ENCODE results near the gene EGFL7.

Gene EGFL7

DNA sequence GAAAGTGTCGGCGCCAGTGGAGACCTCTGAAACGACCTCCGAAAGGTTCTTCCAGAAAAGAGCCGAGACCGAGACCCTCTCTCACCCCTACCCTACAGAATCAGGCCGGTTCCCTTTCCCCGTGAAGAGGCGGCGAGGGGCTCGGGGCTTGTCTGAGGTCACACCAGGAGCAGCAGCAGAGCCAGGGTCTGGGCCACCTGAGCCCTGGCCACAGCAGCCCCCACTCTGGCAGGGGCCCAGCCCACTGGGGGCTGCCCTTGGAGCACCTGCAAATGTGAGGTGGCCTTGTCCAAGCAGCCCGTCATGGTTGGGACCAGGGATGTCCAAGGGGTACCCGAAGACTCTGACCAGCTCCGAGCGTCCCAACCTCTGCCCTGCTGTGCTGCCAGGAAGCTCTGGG, 15.3 kb downstream of the EGFL7 start:
- Histone ChIP-seq H3K4me2 (ENCODE audit: low read length) (no peak overlapping the region), H3K27ac (no peak overlapping the region), H2AFZ (no peak overlapping the region), H3K79me2 (peaks cover 2% of the 10 kb centered on the region), H3K9ac (no peak overlapping the region), H3K4me1 (peaks cover 9% of the 10 kb centered on the region), H3K9me3 (ENCODE audit: control insufficient read depth, low read length) (no peaks in the 10 kb centered on the region), H3K27me3 (ENCODE audit: control insufficient read depth, insufficient read depth, low read length) (no peaks in the 10 kb centered on the region), H3K36me3 (ENCODE audit: control insufficient read depth, insufficient read depth, low read length) (no peaks in the 10 kb centered on the region), H3K4me3 (ENCODE audit: low read depth, low read length) (no peak overlapping the region)
- no peak for TF ChIP-seq CTCF (IDR thresholded peaks at IDR 0.05)

DNA sequence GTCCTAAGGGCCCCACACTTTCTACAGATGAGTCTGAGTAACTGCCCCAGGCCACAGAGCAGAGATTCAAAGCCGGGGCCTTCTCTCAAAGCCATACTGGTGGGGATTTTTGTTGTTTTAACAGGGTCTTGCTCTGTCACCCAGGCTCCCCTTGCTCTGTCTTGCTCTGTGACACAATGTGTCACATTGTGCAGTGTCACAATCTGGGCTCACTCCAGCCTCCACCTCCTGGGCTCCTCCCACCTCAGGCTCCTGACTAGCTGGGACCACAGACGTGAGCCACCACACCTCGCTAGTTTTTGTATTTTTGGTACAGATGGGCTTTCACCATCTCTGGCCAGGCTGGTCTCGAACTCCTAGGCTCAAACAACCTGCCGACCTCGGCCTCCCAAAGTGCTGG, 15.9 kb downstream of the EGFL7 start:
- H3K9ac ChIP-seq = no peak overlapping the region
- H3K27ac ChIP-seq = peak overlapping the region; percentile 92
- no peaks in the 10 kb centered on the region for H3K36me3 ChIP-seq (ENCODE audit: control insufficient read depth, insufficient read depth, low read length)

DNA sequence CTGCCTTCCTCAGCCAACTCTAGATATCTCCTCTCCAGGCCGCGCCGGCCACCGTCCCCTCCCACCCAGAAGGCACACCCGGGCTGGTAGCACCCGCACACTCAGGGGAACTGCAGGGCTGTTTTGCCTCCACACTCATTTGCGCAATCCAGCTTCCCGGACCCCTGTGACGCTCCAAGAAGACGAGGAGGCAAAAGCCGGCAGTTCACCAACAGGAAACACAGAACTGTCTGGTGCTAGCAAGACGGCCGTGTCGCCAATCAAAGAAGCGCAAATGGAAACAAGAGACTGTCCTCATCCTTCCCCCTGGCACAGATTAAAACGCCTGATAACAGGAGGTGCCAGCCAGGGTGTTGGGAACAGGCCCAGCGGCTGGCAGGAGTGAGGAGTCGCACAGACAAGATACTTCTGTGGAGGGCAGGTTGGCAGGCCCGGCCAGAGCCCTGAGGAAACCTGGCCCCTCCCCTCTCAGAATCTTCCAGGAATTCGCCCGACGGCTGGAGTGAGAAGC, 16.8 kb downstream of the EGFL7 start:
- no peaks in the 10 kb centered on the region for H3K36me3 ChIP-seq (ENCODE audit: control insufficient read depth, insufficient read depth, low read length)
- TF ChIP-seq CTCF (IDR thresholded peaks at IDR 0.05) = no peak

More for the DNA sequence above, 15.9 kb downstream of the EGFL7 start:
- H3K27me3 ChIP-seq (ENCODE audit: control insufficient read depth, insufficient read depth, low read length) = no peaks in the 10 kb centered on the region
- H3K4me3 ChIP-seq (ENCODE audit: low read depth, low read length) = no peak overlapping the region
- H3K9me3 ChIP-seq (ENCODE audit: control insufficient read depth, low read length) = no peaks in the 10 kb centered on the region
- no peak for TF ChIP-seq CTCF (IDR thresholded peaks at IDR 0.05)
- no peak overlapping the region for H2AFZ ChIP-seq
- H3K4me1 ChIP-seq = peaks cover 9% of the 10 kb centered on the region
- H3K79me2 ChIP-seq = peaks cover 5% of the 10 kb centered on the region
- no peak overlapping the region for H3K4me2 ChIP-seq (ENCODE audit: low read length)

GRCh38 chr9:136681029-136681428, 18.3 kb downstream of the EGFL7 start:
- H3K4me2 ChIP-seq (ENCODE audit: low read length) = no peak overlapping the region
- H3K36me3 ChIP-seq (ENCODE audit: control insufficient read depth, insufficient read depth, low read length) = no peaks in the 10 kb centered on the region
- H3K4me3 ChIP-seq (ENCODE audit: low read depth, low read length) = no peak overlapping the region
- H3K27ac ChIP-seq = no peak overlapping the region
- no peaks in the 10 kb centered on the region for H3K27me3 ChIP-seq (ENCODE audit: control insufficient read depth, insufficient read depth, low read length)
- peaks cover 9% of the 10 kb centered on the region for H3K4me1 ChIP-seq
- peaks cover 5% of the 10 kb centered on the region for H3K79me2 ChIP-seq
- no peaks in the 10 kb centered on the region for H3K9me3 ChIP-seq (ENCODE audit: control insufficient read depth, low read length)
- no peak overlapping the region for H2AFZ ChIP-seq
- no peak for TF ChIP-seq CTCF (IDR thresholded peaks at IDR 0.05)
- no peak overlapping the region for H3K9ac ChIP-seq

More for the DNA sequence above, 16.8 kb downstream of the EGFL7 start:
- H3K4me1 ChIP-seq = peaks cover 9% of the 10 kb centered on the region
- peak overlapping the region; percentile 50 for H2AFZ ChIP-seq
- no peaks in the 10 kb centered on the region for H3K27me3 ChIP-seq (ENCODE audit: control insufficient read depth, insufficient read depth, low read length)
- no peaks in the 10 kb centered on the region for H3K9me3 ChIP-seq (ENCODE audit: control insufficient read depth, low read length)
- no peak overlapping the region for H3K9ac ChIP-seq
- peak overlapping the region; percentile 38 for H3K4me2 ChIP-seq (ENCODE audit: low read length)
- H3K4me3 ChIP-seq (ENCODE audit: low read depth, low read length) = no peak overlapping the region
- H3K27ac ChIP-seq = peak overlapping the region; percentile 92
- peaks cover 5% of the 10 kb centered on the region for H3K79me2 ChIP-seq

GRCh38 chr9:136681945-136682699, 19.4 kb downstream of the EGFL7 start:
- H3K4me3 ChIP-seq (ENCODE audit: low read depth, low read length) = no peak overlapping the region
- H3K4me1 ChIP-seq = peaks cover 9% of the 10 kb centered on the region
- no peak for TF ChIP-seq CTCF (IDR thresholded peaks at IDR 0.05)

More at GRCh38 chr9:136681945-136682699, 19.4 kb downstream of the EGFL7 start:
- H3K27ac ChIP-seq = no peak overlapping the region
- H3K4me2 ChIP-seq (ENCODE audit: low read length) = no peak overlapping the region
- H3K36me3 ChIP-seq (ENCODE audit: control insufficient read depth, insufficient read depth, low read length) = no peaks in the 10 kb centered on the region
- no peaks in the 10 kb centered on the region for H3K9me3 ChIP-seq (ENCODE audit: control insufficient read depth, low read length)
- no peak overlapping the region for H2AFZ ChIP-seq
- no peaks in the 10 kb centered on the region for H3K27me3 ChIP-seq (ENCODE audit: control insufficient read depth, insufficient read depth, low read length)
- no peak overlapping the region for H3K9ac ChIP-seq
- H3K79me2 ChIP-seq = peaks cover 5% of the 10 kb centered on the region
